ENCODE data around the gene TAPBP. TPM values are rescaled to one million over a fixed set of nuclear protein-coding genes. Genes with fewer than 3 reads are reported as not detected.

The TAPBP gene
- total and polyA plus RNA-seq, 9 of the 15 experiments (the other 6 are each of a cell fraction or from before 2014, with no cell fraction given), result 5.6 to 74.0 (median 22.3) TPM

GRCh38 chr6:33272275-33273128, 41.4 kb downstream of the TAPBP start (continued):
- TF ChIP-seq ZBTB8A (IDR thresholded peaks at IDR 0.05; ENCODE audit: partially characterized antibody), result no peak
- 0 out of 2 replicates have a peak, but pooled peaks have one; percentile 0 for TF ChIP-seq ZNF57 (CRISPR knock-in tag; IDR thresholded peaks at IDR 0.05)
- 0 out of 2 replicates have a peak, but pooled peaks have one; percentile 64 for TF ChIP-seq NKRF (IDR thresholded peaks at IDR 0.05; ENCODE audit: borderline replicate concordance)
- no peak for TF ChIP-seq RAD51 (IDR thresholded peaks at IDR 0.05; ENCODE audit: borderline replicate concordance, low read depth)
- TF ChIP-seq NFATC3 (IDR thresholded peaks at IDR 0.05), result no peak
- no peak for TF ChIP-seq NFXL1 (CRISPR knock-in tag; IDR thresholded peaks at IDR 0.05)
- 0 out of 2 replicates have a peak, but pooled peaks have one; percentile 2 for TF ChIP-seq SMARCA5 (IDR thresholded peaks at IDR 0.05)
- no peak for TF ChIP-seq E2F4 (CRISPR knock-in tag; IDR thresholded peaks at IDR 0.05; ENCODE audit: low read depth)
- TF ChIP-seq ZNF23 (CRISPR knock-in tag; IDR thresholded peaks at IDR 0.05), result no peak
- TF ChIP-seq PCBP1 (IDR thresholded peaks at IDR 0.05; ENCODE audit: low read depth, low read length, poor library complexity, severe bottlenecking), result no peak
- no peak for TF ChIP-seq CEBPG (CRISPR knock-in tag; IDR thresholded peaks at IDR 0.05)
- no peak for TF ChIP-seq CEBPG (tag; conservative IDR thresholded peaks at IDR 0.05 in 1 of 2, IDR thresholded peaks at IDR 0.05 in 1 of 2)
- TF ChIP-seq ZC3H11A (IDR thresholded peaks at IDR 0.05; ENCODE audit: low read depth, low read length), result no peak
- TF ChIP-seq, protein P1, sequence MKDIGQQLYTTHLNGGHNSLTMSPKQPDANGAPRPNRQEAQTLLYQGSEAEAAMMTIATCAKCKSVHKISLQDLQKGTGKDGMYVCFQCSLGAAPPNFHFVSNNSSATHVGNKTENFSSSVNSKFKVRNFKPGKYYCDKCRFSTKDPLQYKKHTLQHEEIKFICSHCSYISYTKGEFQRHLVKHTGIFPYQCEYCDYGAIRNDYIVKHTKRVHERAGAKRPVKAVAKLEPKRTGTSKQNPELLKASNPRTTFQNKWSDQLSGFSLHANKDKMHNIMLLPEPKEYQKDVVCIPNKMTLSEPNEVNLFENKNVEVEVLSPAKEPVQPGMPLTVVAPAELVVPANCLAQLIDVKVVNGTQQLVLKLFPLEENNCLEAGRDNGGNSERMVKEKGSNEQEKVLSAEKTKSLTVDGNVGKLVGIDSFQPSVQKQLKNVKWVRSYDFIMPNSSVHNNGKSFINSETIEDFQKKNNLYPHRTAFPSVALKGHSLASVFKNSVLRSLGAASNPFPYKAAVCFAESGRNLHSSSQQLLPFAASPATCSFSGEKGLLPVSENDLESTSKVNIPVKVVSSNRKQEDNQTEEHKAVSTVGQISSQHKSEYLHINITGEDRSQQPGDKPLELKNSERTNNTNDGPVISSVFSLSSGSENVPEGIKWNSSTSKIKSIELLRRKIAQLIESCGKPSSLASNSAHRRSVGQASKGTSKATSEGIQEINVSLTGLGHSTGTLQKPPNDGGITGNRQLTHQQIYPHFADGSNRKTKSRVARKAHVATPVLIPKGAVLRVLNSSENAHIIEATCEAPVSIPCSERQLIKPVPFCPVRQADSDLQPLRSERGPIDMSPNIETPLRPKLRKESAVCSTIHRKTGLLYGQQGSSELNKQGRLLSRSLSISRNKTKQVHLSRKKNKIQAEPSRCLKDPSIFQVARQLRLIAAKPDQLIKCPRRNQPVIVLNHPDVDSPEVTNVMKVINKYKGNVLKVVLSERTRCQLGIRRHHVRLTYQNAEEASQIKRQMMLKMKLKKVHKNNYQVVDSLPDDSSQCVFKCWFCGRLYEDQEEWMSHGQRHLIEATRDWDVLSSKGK (CRISPR knock-in tag; IDR thresholded peaks at IDR 0.05), result no peak
- TF ChIP-seq ZNF408 (CRISPR knock-in tag; IDR thresholded peaks at IDR 0.05; ENCODE audit: low read depth), result no peak
- no peak for TF ChIP-seq ZNF445 (CRISPR knock-in tag; IDR thresholded peaks at IDR 0.05; ENCODE audit: low read depth)

All from K562 (cell line).